IMR-90 (cell line): ENCODE results near the gene CCDC150. TPM values are rescaled to one million over a fixed set of nuclear protein-coding genes. Genes with fewer than 3 reads are reported as not detected.

Experiments
- ATAC-seq: fragments of 200-7000 bp; cut with Tn5 transposase; 2 replicates; pipeline ENCODE4 v1.9.1; 2020; ENCODE audit warnings: low read depth, mild to moderate bottlenecking, moderate library complexity
- BruUV-seq: library from RNA; stranded (reverse); fragments of 400-500 nt; replicated peaks from 2 replicates; lab custom pipeline; 2021; lab: Mats Ljungman, UMichigan
- CTCF ChIA-PET: fragments of 300-600 bp; formaldehyde crosslinking; extraction: SDS; loops from one replicate; lab custom pipeline; 2021; ENCODE audit warnings: antibody characterized with exemption; lab: Yijun Ruan, JAX
- POLR2A ChIA-PET: fragments of 300-600 bp; sonication (Branson Sonifier 250); formaldehyde crosslinking; loops from one replicate; lab custom pipeline; 2022; ENCODE audit warnings: antibody characterized with exemption; ENCODE audit not compliant: unreplicated experiment; lab: Charles Lee
- DNase-seq: peaks from one replicate; pipeline ENCODE4 v3.0.0; 2013
- H2AFZ ChIP-seq: replicated peaks from 2 replicates; pipeline ENCODE3; 2013; ENCODE audit warnings: low read length, mild to moderate bottlenecking; ENCODE audit not compliant: poor library complexity
- H2AK5ac ChIP-seq: 2 replicates; pipeline ENCODE4 v1.6.1; 2013; ENCODE audit warnings: low read depth, low read length, inconsistent platforms
- H2AK9ac ChIP-seq: replicated peaks from 2 replicates; pipeline ENCODE3; 2013; ENCODE audit warnings: mild to moderate bottlenecking, low read depth, low read length, moderate library complexity; ENCODE audit not compliant: poor library complexity
- H2BK120ac ChIP-seq: 2 replicates; pipeline ENCODE4 v1.6.1; 2013; ENCODE audit warnings: low read depth, low read length, inconsistent platforms
- H2BK15ac ChIP-seq: 3 replicates; pipeline ENCODE4 v1.6.1; 2013; ENCODE audit warnings: low read depth, low read length, inconsistent platforms
- H2BK20ac ChIP-seq: 2 replicates; pipeline ENCODE4 v1.6.1; 2013; ENCODE audit warnings: low read depth, mild to moderate bottlenecking, inconsistent platforms, low read length, moderate library complexity
- H2BK5ac ChIP-seq: 2 replicates; pipeline ENCODE4 v1.6.1; 2013; ENCODE audit warnings: mild to moderate bottlenecking, low read depth, low read length, inconsistent platforms; ENCODE audit not compliant: poor library complexity, severe bottlenecking
- H3K14ac ChIP-seq: replicated peaks from 2 replicates; pipeline ENCODE4 v1.6.1; 2013; ENCODE audit warnings: low read depth, low read length, inconsistent platforms
- H3K18ac ChIP-seq: 2 replicates; pipeline ENCODE4 v1.6.1; 2013; ENCODE audit warnings: low read depth, low read length, control low read depth
- H3K23ac ChIP-seq: 2 replicates; pipeline ENCODE4 v1.6.1; 2013; ENCODE audit warnings: low read depth, low read length, inconsistent platforms
- H3K27ac ChIP-seq: 2 replicates; pipeline ENCODE4 v1.5.1; 2013; ENCODE audit warnings: mild to moderate bottlenecking, control low read depth, low read length; ENCODE audit not compliant: insufficient read depth
- H3K27me3 ChIP-seq: 2 replicates; pipeline ENCODE4 v1.6.1; 2013; ENCODE audit warnings: low read length; ENCODE audit not compliant: control insufficient read depth, insufficient read depth
- H3K36me3 ChIP-seq: 2 replicates; pipeline ENCODE4 v1.6.1; 2013; ENCODE audit warnings: low read length, mixed read lengths; ENCODE audit not compliant: control insufficient read depth, insufficient read depth
- H3K4ac ChIP-seq: 2 replicates; pipeline ENCODE4 v1.6.1; 2013; ENCODE audit warnings: low read depth, low read length, inconsistent platforms
- H3K4me1 ChIP-seq: 2 replicates; pipeline ENCODE4 v1.6.1; 2013; ENCODE audit warnings: low read length, mixed read lengths; ENCODE audit not compliant: control insufficient read depth, insufficient read depth
- H3K4me2 ChIP-seq: 2 replicates; pipeline ENCODE4 v1.6.1; 2013; ENCODE audit warnings: low read depth, mild to moderate bottlenecking, control low read depth, low read length, moderate library complexity
- H3K4me3 ChIP-seq: 2 replicates; pipeline ENCODE4 v1.5.1; 2013; ENCODE audit warnings: low read depth, mild to moderate bottlenecking, control low read depth, low read length, moderate library complexity; ENCODE audit not compliant: insufficient read depth
- H3K56ac ChIP-seq: 2 replicates; pipeline ENCODE4 v1.6.1; 2013; ENCODE audit warnings: low read length, inconsistent platforms; ENCODE audit not compliant: insufficient read depth; ENCODE audit errors: extremely low read depth
- H3K79me1 ChIP-seq, 2 experiments: 2 replicates each; pipeline ENCODE4 v1.6.1; 2013; ENCODE audit warnings: low read length in 2 of 2, inconsistent platforms in 1 of 2, low read depth in 1 of 2
- H3K9ac ChIP-seq: 2 replicates; pipeline ENCODE4 v1.6.1; 2013; ENCODE audit warnings: low read depth, low read length, control low read depth
- H3K9me1 ChIP-seq: 2 replicates; pipeline ENCODE4 v1.6.1; 2013; ENCODE audit warnings: low read length, inconsistent platforms; ENCODE audit not compliant: insufficient read depth
- H3K9me3 ChIP-seq: 2 replicates; pipeline ENCODE4 v1.6.1; 2013; ENCODE audit warnings: low read length; ENCODE audit not compliant: control insufficient read depth, insufficient read depth
- H4K20me1 ChIP-seq: 2 replicates; pipeline ENCODE4 v1.6.1; 2013; ENCODE audit warnings: low read length, inconsistent platforms; ENCODE audit not compliant: insufficient read depth
- H4K5ac ChIP-seq: 2 replicates; pipeline ENCODE4 v1.6.1; 2013; ENCODE audit warnings: mild to moderate bottlenecking, low read depth, low read length, control low read depth
- H4K8ac ChIP-seq, 2 experiments: 2 replicates each; pipeline ENCODE4 v1.6.1; 2013; ENCODE audit warnings: low read depth in 2 of 2, low read length in 2 of 2, control low read depth in 1 of 2, inconsistent platforms in 1 of 2
- H4K91ac ChIP-seq: 2 replicates; pipeline ENCODE4 v1.6.1; 2013; ENCODE audit warnings: low read depth, low read length, inconsistent platforms; ENCODE audit not compliant: insufficient read depth
- CEBPB ChIP-seq: IDR thresholded peaks from 2 replicates; pipeline ENCODE4 v1.6.1; 2012; ENCODE audit warnings: low read depth, low read length, improper control_type of control experiment
- MAFK ChIP-seq: IDR thresholded peaks from 2 replicates; pipeline ENCODE4 v1.6.1; 2012; ENCODE audit warnings: low read depth, low read length, improper control_type of control experiment
- NFE2L2 ChIP-seq: fragments of 150-350 bp; IDR thresholded peaks from 2 replicates; pipeline ENCODE4 v1.6.1; 2016; ENCODE audit warnings: low read depth, mild to moderate bottlenecking, low read length
- RAD21 ChIP-seq: IDR thresholded peaks from 2 replicates; pipeline ENCODE4 v1.6.1; 2012; ENCODE audit warnings: low read length, improper control_type of control experiment
- RFX5 ChIP-seq: IDR thresholded peaks from 2 replicates; pipeline ENCODE4 v1.8.0; 2012; ENCODE audit warnings: low read depth, mild to moderate bottlenecking, low read length, moderate library complexity
- WGBS, 2 experiments: methylation state at CpG; one replicate each; pipeline versions ENCODE4 v1.1.5 to v1.1.7; 2013; ENCODE audit warnings: missing lambda C conversion rate in 2 of 2; ENCODE audit not compliant: insufficient read length in 1 of 2; ENCODE audit errors: extremely low coverage in 2 of 2; 5-methylcytosine and 5-hydroxymethylcytosine counted together
- dilution Hi-C: fragments of 300-500 bp; cut with HindIII; formaldehyde crosslinking; loops from one replicate; pipeline ENCODE4 v1.14.3; 2018; ENCODE audit warnings: low sequenced_read_pairs; ENCODE audit not compliant: unreplicated experiment
- in situ Hi-C: fragments of 300-500 bp; cut with MboI; formaldehyde crosslinking; loops from 3 replicates; pipeline ENCODE4 v1.14.3; 2019; ENCODE audit warnings: low sequenced_read_pairs, inconsistent platforms, mixed read lengths
- intact Hi-C: fragments of 100-400 bp; cut with micrococcal nuclease; formaldehyde crosslinking; loops from 2 replicates; pipeline ENCODE4 v1.10.0; 2022
- polyA plus RNA-seq, 3 experiments: library from polyadenylated mRNA; depleted of rRNA; stranded (reverse); fragments of >200 nt; gene quantifications; 2 replicates each; pipeline ENCODE4 v1.2.3, GENCODE V29; 2012; ENCODE audit warnings: low replicate concordance in 1 of 3
- total RNA-seq: library from RNA; depleted of rRNA; stranded (reverse); fragments of >200 nt; gene quantifications from 2 replicates; pipeline ENCODE4 v1.2.3, GENCODE V29; 2012

The CCDC150 gene
- total and polyA plus RNA-seq, 2 of the 4 experiments (the other 2 are of a cell fraction): 3.8 to 4.3 TPM

- Histone ChIP-seq H3K23ac (no peak overlapping the region), H4K8ac (no peak overlapping the region), H3K9me1 (no peaks in the 10 kb centered on the region), H3K9me3 (no peaks in the 10 kb centered on the region), H4K91ac (no peak overlapping the region), H2AK5ac (no peak overlapping the region), H3K4ac (no peak overlapping the region), H2AK9ac (no peak overlapping the region), H2AFZ (no peak overlapping the region), H4K5ac (no peak overlapping the region), H3K4me2 (no peak overlapping the region), H3K4me1 (no peaks in the 10 kb centered on the region), H3K9ac (no peak overlapping the region), H2BK120ac (no peak overlapping the region), H3K27me3 (no peaks in the 10 kb centered on the region), H2BK15ac (no peak overlapping the region), H2BK20ac (no peak overlapping the region), H2BK5ac (no peak overlapping the region), H4K20me1 (no peaks in the 10 kb centered on the region), H3K79me1 (no peaks in the 10 kb centered on the region), H3K36me3 (no peaks in the 10 kb centered on the region), H3K56ac (no peak overlapping the region), H3K27ac (no peak overlapping the region), H3K4me3 (no peak overlapping the region), H3K18ac (no peak overlapping the region), H3K14ac (no peak overlapping the region)
- no CpG with 5 or more reads among the region's 3 CpGs for WGBS, 2 experiments
- ATAC-seq (no peak), DNase-seq (no peak)
- CTCF ChIA-PET: no interaction called here
- POLR2A ChIA-PET: no interaction called here
- BruUV-seq: no TSS peak
- dilution Hi-C loops: no loop called here
- intact Hi-C loops: no loop called here
- TF ChIP-seq MAFK: 0 out of 2 replicates have a peak, but pooled peaks have one; percentile 11
- TF ChIP-seq NFE2L2: no peak
- no peak for TF ChIP-seq RAD21
- no peak for TF ChIP-seq RFX5
- no peak for TF ChIP-seq CEBPB
- in situ Hi-C loops: no loop called here
Measured at GRCh38 chr2:196675963-196676362, 36.4 kb downstream of the CCDC150 start.
